ENCODE measurements around the gene NR3C2. TPM values are rescaled to one million over a fixed set of nuclear protein-coding genes. Genes with fewer than 3 reads are reported as not detected.
"Not testable (repeated sequence)": the region's sequence is repeated elsewhere in the genome, so short reads cannot be mapped to it uniquely, and the experiment has no call there.

The NR3C2 gene
- total RNA-seq, 1 donor, result 1.1 TPM

- DNase-seq (ENCODE audit: low read depth in 2 of 3, low spot score in 2 of 3), result no peak
These were observed 215.9 kb downstream of the NR3C2 start for GRCh38 chr4:148226341-148226740.

- DNase-seq (ENCODE audit: low read depth in 2 of 3, low spot score in 2 of 3), result no peak
These were observed 216.6 kb downstream of the NR3C2 start for GRCh38 chr4:148225639-148226038.

- no peak for DNase-seq (ENCODE audit: low read depth in 2 of 3, low spot score in 2 of 3)
These were observed 217.7 kb downstream of the NR3C2 start for GRCh38 chr4:148224476-148224875.

GRCh38 chr4:148222991-148223660 is 219.1 kb downstream of the NR3C2 start:
- DNase-seq (ENCODE audit: low read depth in 2 of 3, low spot score in 2 of 3), result no peak

- DNase-seq (ENCODE audit: low read depth in 2 of 3, low spot score in 2 of 3), result peak in 2 of 3 donors; percentile 30 to 81
These were observed 225.1 kb downstream of the NR3C2 start for GRCh38 chr4:148216866-148217814.

GRCh38 chr4:148216321-148216720 is 225.9 kb downstream of the NR3C2 start:
- no peak for DNase-seq (ENCODE audit: low read depth in 2 of 3, low spot score in 2 of 3)

- no peak for DNase-seq (ENCODE audit: low read depth in 2 of 3, low spot score in 2 of 3)
These were observed 227.0 kb downstream of the NR3C2 start for GRCh38 chr4:148215202-148215601.

GRCh38 chr4:148214529-148215166 is 227.6 kb downstream of the NR3C2 start:
- no peak for DNase-seq (ENCODE audit: low read depth in 2 of 3, low spot score in 2 of 3)

- DNase-seq (ENCODE audit: low read depth in 2 of 3, low spot score in 2 of 3), result no peak
These were observed 230.7 kb downstream of the NR3C2 start for GRCh38 chr4:148211533-148211932.

GRCh38 chr4:148210661-148211060 is 231.6 kb downstream of the NR3C2 start:
- no peak for DNase-seq (ENCODE audit: low read depth in 2 of 3, low spot score in 2 of 3)

- no peak for DNase-seq (ENCODE audit: low read depth in 2 of 3, low spot score in 2 of 3)
These were observed 235.1 kb downstream of the NR3C2 start for GRCh38 chr4:148207068-148207467.

GRCh38 chr4:148205476-148205875 is 236.7 kb downstream of the NR3C2 start:
- DNase-seq (ENCODE audit: low read depth in 2 of 3, low spot score in 2 of 3), result no peak

GRCh38 chr4:148204892-148205291 is 237.3 kb downstream of the NR3C2 start:
- DNase-seq (ENCODE audit: low read depth in 2 of 3, low spot score in 2 of 3), result no peak

GRCh38 chr4:148204171-148204570 is 238.0 kb downstream of the NR3C2 start:
- DNase-seq (ENCODE audit: low read depth in 2 of 3, low spot score in 2 of 3), result no peak

- no peak for DNase-seq (ENCODE audit: low read depth in 2 of 3, low spot score in 2 of 3)
These were observed 238.9 kb downstream of the NR3C2 start for GRCh38 chr4:148203056-148203898.

- DNase-seq (ENCODE audit: low read depth in 2 of 3, low spot score in 2 of 3), result no peak
These were observed 241.3 kb downstream of the NR3C2 start for GRCh38 chr4:148200960-148201359.

GRCh38 chr4:148196164-148196563 is 246.1 kb downstream of the NR3C2 start:
- DNase-seq (ENCODE audit: low read depth in 2 of 3, low spot score in 2 of 3), result no peak

- DNase-seq (ENCODE audit: low read depth in 2 of 3, low spot score in 2 of 3), result no peak
These were observed 249.7 kb downstream of the NR3C2 start for GRCh38 chr4:148192526-148192925.

- not testable (repeated sequence) for DNase-seq (ENCODE audit: low read depth in 2 of 3, low spot score in 2 of 3)
These were observed 254.6 kb downstream of the NR3C2 start for GRCh38 chr4:148187454-148188222.

- no peak for DNase-seq (ENCODE audit: low read depth in 2 of 3, low spot score in 2 of 3)
These were observed 257.3 kb downstream of the NR3C2 start for GRCh38 chr4:148184922-148185321.
